Mucosa of rectum (tissue), 2 donors: ENCODE results near the gene SELENOI.

Experiments used
- H3K27ac ChIP-seq, 2 donors: one replicate each; pipeline ENCODE4 v1.7.0; 2013; ENCODE audit warnings: inconsistent platforms in 2 of 2, low read depth in 2 of 2, low read length in 2 of 2
- H3K27me3 ChIP-seq, 2 donors: one replicate each; pipeline ENCODE4 v1.7.0; 2013; ENCODE audit warnings: low read length in 2 of 2; ENCODE audit not compliant: control insufficient read depth in 2 of 2, insufficient read depth in 2 of 2
- H3K36me3 ChIP-seq, 2 donors: one replicate each; pipeline ENCODE4 v1.7.0; 2013; ENCODE audit warnings: low read length in 2 of 2; ENCODE audit not compliant: control insufficient read depth in 2 of 2, insufficient read depth in 2 of 2
- H3K4me1 ChIP-seq, 2 donors: one replicate each; pipeline ENCODE4 v1.7.0; 2013; ENCODE audit warnings: low read length in 2 of 2, mild to moderate bottlenecking in 1 of 2; ENCODE audit not compliant: control insufficient read depth in 2 of 2, insufficient read depth in 2 of 2
- H3K4me3 ChIP-seq, 2 donors: one replicate each; pipeline ENCODE4 v1.7.0; 2013; ENCODE audit warnings: low read length in 2 of 2
- H3K9ac ChIP-seq, 2 donors: one replicate each; pipeline ENCODE4 v1.7.0; 2013; ENCODE audit warnings: low read length in 2 of 2, low read depth in 1 of 2, mild to moderate bottlenecking in 1 of 2
- H3K9me3 ChIP-seq, 2 donors: one replicate each; pipeline ENCODE4 v1.7.0; 2013; ENCODE audit warnings: low read length in 2 of 2; ENCODE audit not compliant: control insufficient read depth in 2 of 2
- donor health status: healthy.
- donor health status: Normal muscosa, but diverticular disease.

Gene SELENOI

DNA sequence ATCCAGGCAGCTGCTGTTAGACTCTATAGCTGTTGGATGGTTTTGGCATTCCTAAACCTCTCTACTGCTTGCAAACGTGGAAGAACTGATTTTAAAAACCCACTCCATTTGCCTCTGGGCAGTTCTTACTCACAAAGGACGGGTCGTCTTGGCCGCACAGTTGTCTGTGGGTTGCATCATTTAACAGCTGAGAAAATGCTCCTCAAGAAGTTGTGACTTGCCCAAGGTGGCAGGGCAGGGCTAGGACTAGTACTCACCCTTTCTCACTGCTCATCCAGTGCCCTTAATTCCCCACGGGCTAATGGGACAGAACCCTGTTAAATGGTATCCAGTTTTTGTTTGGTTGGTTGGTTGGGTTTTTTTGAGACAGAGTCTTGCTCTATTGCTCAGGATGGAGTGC is 54.8 kb downstream of the SELENOI start:
- H3K27ac ChIP-seq: no peak overlapping the region
- H3K4me1 ChIP-seq: no peaks in the 10 kb centered on the region
- H3K27me3 ChIP-seq: peaks cover 0 to 5% of the 10 kb centered on the region in 2 donors
- no peaks in the 10 kb centered on the region for H3K9me3 ChIP-seq
- no peak overlapping the region for H3K4me3 ChIP-seq
- H3K9ac ChIP-seq: no peak overlapping the region
- no peaks in the 10 kb centered on the region for H3K36me3 ChIP-seq

DNA sequence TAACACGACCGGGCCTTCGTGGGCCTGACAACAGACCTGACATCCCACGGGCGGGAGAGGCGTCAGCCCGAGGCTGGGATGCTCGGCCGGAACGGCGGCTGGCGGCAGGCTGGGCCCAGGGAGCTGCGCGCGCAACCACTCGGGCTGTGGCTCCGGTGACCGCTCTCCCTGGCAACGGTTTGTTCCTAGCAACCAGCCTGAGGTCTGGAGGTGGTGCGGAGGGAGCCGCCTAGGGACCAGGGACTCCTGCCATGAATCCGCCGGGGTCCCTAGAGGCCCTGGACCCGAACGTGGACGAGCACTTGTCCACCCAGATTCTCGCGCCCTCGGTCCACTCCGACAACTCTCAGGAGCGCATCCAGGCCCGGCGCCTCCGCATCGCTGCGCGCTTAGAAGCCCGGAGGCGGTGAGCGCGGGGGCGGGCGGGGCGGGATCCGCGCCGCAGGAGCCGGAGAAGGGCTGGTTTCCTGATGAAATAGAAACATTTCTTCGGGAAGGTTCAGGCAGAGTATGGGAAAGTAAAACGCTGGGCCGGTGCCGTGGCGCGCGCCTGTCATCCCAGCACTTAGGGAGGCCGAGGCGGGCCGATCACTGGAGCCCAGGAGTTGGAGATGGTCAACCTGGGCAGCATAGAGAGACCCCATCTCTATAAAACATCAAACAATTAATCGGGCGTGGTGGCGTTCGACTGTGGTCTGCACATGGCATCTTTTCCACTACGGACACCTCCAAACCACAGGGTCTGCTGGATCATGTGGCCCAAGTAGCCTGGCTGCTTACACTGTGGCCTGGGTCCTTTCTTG is 56.0 kb downstream of the SELENOI start, which contains the start of gene DRC1:
Gene DRC1 (plus strand): TSS at position 182 of the 803 bp plus-strand sequence. CDS start 70 bp downstream, at position 252.
- Histone ChIP-seq H3K4me3 (peak within 1 kb of the TSS in 1 of 2 donors; percentile 5), H3K27ac (no peak within 1 kb of the TSS), H3K9me3 (no peaks in the 10 kb centered on the region), H3K27me3 (peaks cover 0 to 5% of the 10 kb centered on the region in 2 donors), H3K4me1 (no peaks in the 10 kb centered on the region), H3K9ac (no peak within 1 kb of the TSS), H3K36me3 (no peaks in the 10 kb centered on the region)

DNA sequence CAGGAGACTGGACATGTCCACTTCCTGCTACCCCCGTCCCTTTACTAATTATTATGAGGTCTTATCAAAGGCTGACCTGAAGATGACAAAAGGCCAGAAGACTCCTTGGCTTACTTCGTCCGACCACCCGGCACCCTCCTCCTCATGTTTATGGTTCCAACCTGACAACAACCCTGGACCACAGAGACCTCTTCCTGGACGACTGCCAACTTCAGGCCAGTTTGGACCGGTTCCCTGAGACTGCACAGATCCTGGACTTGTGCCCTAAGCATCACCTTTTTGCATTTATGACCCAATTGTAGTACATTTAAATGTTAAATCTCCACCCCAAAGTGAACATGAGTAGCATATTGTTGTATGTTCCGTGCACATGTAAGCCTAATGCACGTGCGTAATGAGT is 61.6 kb downstream of the SELENOI start:
- no peaks in the 10 kb centered on the region for H3K9me3 ChIP-seq
- H3K36me3 ChIP-seq: no peaks in the 10 kb centered on the region
- no peak overlapping the region for H3K4me3 ChIP-seq
- H3K27me3 ChIP-seq: peaks cover 2 to 4% of the 10 kb centered on the region in 2 donors
- no peaks in the 10 kb centered on the region for H3K4me1 ChIP-seq
- no peak overlapping the region for H3K9ac ChIP-seq
- no peak overlapping the region for H3K27ac ChIP-seq

DNA sequence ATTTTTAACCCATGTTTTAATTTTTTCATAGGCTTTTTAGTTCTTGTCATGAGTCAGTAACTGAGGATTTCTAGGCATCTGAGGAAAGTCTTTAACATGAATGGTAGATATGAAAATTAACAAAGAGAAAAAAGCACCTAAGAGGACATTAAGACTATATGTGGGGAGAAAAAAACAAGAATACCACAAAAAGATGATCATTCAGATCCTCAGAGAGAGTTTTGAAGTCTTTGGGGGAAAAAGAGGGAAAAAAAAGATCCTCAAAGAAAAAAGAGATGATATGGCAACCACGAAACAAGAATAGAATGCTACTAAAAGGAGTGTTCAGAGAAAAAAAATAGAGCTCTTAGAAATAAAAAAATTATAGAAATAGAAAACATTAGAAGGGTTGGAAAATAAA is 63.8 kb downstream of the SELENOI start:
- H3K9ac ChIP-seq: no peak overlapping the region
- no peaks in the 10 kb centered on the region for H3K4me1 ChIP-seq
- H3K27ac ChIP-seq: no peak overlapping the region
- H3K27me3 ChIP-seq: peaks cover 0 to 4% of the 10 kb centered on the region in 2 donors
- no peak overlapping the region for H3K4me3 ChIP-seq
- H3K9me3 ChIP-seq: no peaks in the 10 kb centered on the region
- H3K36me3 ChIP-seq: no peaks in the 10 kb centered on the region

DNA sequence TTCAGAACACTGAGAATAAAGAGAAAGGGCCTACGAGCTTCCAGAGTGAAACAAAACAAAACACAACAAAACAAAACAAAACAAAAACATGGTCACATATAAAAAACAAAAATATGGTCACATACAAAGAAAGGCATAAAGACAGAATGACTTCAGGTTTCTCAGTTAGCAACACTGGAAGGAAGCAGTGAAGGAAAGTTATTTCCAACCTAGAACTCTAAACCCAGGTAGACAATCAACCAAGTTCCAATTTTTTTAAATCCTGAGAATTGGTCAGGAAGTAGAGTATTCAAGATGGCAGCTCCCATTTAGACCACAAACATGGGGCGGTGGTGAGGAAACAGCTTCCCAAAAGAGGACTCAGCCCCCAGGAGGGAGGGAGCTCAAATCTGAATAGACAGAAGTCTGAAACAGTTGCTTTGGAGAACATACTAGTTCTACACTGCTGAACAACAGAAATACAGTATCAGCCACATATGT is 64.9 kb downstream of the SELENOI start:
- Histone ChIP-seq H3K4me3 (no peak overlapping the region), H3K27me3 (peaks cover 0 to 4% of the 10 kb centered on the region in 2 donors), H3K27ac (no peak overlapping the region), H3K36me3 (no peaks in the 10 kb centered on the region), H3K9me3 (no peaks in the 10 kb centered on the region), H3K4me1 (no peaks in the 10 kb centered on the region), H3K9ac (no peak overlapping the region)

DNA sequence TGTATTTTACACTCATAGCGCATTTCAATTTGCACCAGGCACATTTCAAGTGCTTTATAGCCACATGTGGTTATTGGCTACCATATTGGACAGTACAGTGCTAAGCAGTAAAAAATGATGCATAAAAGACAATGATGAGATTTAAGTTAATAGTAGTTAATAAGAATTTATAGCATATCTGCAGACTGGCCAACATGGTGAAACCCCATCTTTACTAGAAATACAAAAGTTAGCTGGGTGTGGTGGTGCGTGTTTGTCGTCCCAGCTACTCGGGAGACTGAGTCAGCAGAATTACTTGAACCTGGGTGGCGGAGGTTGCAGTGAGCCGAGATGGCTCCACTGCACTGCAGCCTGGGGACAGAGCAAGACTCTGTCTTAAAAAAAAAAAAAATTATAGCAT is 65.5 kb downstream of the SELENOI start:
- H3K36me3 ChIP-seq: no peaks in the 10 kb centered on the region
- peaks cover 0 to 4% of the 10 kb centered on the region in 2 donors for H3K27me3 ChIP-seq
- no peak overlapping the region for H3K9ac ChIP-seq
- no peak overlapping the region for H3K4me3 ChIP-seq
- H3K4me1 ChIP-seq: no peaks in the 10 kb centered on the region
- H3K27ac ChIP-seq: no peak overlapping the region
- no peaks in the 10 kb centered on the region for H3K9me3 ChIP-seq

DNA sequence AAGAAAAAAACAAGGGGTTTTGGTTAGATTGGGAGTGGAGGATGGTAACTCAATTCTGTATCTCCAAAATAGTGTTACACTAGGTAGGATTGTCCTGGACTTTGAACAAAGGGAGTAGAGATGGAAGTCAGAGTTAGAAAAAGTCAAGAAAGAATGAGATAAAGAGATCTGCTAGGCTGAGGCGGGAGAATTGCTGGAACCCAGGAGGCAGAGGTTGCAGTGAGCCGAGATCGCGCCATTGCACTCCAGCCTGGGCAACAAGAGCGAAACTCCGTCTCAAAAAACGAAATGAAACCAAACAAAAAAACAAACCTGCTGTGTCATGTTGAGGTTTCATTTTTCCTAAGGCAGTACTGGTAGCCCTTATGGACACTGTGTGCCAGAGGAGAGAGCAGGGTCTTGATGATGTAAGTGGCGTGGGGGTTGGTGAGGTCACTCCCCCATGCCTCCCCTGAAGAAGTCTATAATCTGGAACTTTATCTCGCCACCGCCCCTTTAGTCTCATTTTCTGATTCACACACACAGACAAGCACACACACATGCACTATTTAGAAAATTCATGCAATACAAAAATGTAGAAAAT is 66.2 kb downstream of the SELENOI start:
- H3K36me3 ChIP-seq: no peaks in the 10 kb centered on the region

DNA sequence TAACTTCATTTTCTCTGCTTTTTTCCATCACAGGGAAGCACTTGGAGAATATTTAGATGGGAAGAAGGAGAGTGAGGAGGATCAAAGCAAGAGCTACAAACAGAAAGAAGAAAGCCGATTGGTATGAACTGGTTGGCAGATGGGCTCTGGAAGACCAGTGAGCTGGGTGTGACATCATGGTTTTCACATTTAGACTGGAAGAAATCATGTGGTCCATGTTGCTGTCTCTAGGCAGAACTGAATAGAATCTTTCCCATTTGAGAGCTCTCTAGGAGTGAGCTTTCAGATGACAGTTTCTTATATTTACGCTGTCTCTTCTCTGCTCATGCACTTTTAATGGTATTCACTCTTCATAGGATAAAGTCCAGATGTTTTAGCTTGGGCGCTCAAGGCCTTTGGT is 68.4 kb downstream of the SELENOI start:
- Histone ChIP-seq H3K36me3 (no peaks in the 10 kb centered on the region), H3K27ac (no peak overlapping the region), H3K4me1 (no peaks in the 10 kb centered on the region)

More for the DNA sequence above, 66.2 kb downstream of the SELENOI start:
- Histone ChIP-seq H3K27me3 (peaks cover 0 to 4% of the 10 kb centered on the region in 2 donors), H3K4me1 (no peaks in the 10 kb centered on the region), H3K4me3 (peak overlapping the region in 1 of 2 donors; percentile 51), H3K27ac (no peak overlapping the region), H3K9ac (no peak overlapping the region), H3K9me3 (no peaks in the 10 kb centered on the region)

DNA sequence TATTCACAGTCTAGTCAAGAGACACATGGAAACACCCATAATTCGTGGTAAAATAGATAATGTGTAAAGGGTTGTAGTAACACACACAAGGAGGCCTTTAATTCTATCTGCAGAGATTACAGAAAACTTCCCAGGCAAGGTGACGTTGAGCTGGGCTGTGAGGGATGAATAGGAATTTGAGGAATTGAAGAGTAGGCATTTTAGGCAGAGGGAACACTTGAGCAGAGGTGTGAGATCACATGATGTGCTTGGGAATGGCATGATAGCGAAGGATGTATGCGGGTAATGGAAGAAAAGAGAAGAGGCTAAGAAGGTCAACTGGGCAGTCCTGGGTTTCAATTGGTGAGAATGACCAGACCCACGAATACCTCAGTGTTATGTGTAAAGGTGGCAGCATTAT is 76.0 kb downstream of the SELENOI start:
- no peaks in the 10 kb centered on the region for H3K36me3 ChIP-seq
- H3K27me3 ChIP-seq: no peaks in the 10 kb centered on the region
- H3K27ac ChIP-seq: no peak overlapping the region
- H3K4me3 ChIP-seq: no peak overlapping the region
- no peaks in the 10 kb centered on the region for H3K9me3 ChIP-seq
- no peaks in the 10 kb centered on the region for H3K4me1 ChIP-seq
- H3K9ac ChIP-seq: no peak overlapping the region

More for the DNA sequence above, 68.4 kb downstream of the SELENOI start:
- no peaks in the 10 kb centered on the region for H3K27me3 ChIP-seq
- H3K9ac ChIP-seq: no peak overlapping the region
- H3K4me3 ChIP-seq: no peak overlapping the region
- no peaks in the 10 kb centered on the region for H3K9me3 ChIP-seq

DNA sequence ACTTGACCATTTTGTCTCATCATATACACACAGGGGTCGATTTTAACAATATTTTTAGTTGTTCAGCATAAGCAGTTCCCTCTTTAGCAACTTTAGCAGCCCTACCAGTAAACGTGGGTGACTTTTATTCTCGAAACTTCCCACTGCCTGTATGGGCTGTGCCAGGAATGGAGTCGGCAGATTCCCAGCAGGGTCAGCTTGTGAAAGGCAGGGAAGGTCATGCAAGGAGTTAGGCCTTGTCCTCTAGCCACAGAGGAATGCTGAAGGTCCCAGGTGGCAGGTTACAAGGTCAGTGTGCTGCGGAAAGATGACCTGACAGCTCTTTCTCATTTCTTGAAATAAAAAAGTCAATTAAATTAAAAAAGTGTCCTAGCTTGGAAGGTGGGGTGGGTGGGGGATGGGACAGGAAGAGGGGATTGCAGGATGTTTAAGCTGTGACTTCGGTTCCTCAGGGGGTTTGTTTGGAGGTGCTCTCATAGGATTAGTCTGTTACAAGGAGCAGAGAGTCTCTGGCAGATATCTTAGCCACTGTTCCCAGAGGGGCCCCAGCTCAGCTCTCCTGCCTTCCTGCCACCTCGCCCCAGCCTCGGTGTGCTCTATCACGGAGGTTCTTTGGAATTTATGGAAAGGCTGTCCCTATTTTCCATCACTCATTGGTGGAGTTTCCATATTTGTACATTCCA is 77.1 kb downstream of the SELENOI start:
- Histone ChIP-seq H3K4me1 (no peaks in the 10 kb centered on the region), H3K27ac (no peak overlapping the region), H3K4me3 (no peak overlapping the region), H3K9ac (no peak overlapping the region), H3K9me3 (no peaks in the 10 kb centered on the region), H3K36me3 (no peaks in the 10 kb centered on the region), H3K27me3 (no peaks in the 10 kb centered on the region)
